Measurements from ENCODE around the gene DRICH1.

- TF ChIP-seq, protein P1, sequence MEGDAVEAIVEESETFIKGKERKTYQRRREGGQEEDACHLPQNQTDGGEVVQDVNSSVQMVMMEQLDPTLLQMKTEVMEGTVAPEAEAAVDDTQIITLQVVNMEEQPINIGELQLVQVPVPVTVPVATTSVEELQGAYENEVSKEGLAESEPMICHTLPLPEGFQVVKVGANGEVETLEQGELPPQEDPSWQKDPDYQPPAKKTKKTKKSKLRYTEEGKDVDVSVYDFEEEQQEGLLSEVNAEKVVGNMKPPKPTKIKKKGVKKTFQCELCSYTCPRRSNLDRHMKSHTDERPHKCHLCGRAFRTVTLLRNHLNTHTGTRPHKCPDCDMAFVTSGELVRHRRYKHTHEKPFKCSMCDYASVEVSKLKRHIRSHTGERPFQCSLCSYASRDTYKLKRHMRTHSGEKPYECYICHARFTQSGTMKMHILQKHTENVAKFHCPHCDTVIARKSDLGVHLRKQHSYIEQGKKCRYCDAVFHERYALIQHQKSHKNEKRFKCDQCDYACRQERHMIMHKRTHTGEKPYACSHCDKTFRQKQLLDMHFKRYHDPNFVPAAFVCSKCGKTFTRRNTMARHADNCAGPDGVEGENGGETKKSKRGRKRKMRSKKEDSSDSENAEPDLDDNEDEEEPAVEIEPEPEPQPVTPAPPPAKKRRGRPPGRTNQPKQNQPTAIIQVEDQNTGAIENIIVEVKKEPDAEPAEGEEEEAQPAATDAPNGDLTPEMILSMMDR (IDR thresholded peaks at IDR 0.05; ENCODE audit: low read depth, low read length, missing input control) = no peak
- TF ChIP-seq TAF1 (conservative IDR thresholded peaks at IDR 0.05) (no peak), RAD21 (IDR thresholded peaks at IDR 0.05) (no peak), GABPA (IDR thresholded peaks at IDR 0.05 in 1 of 2, conservative IDR thresholded peaks at IDR 0.05 in 1 of 2) (no peak)
- TF ChIP-seq, protein P2, sequence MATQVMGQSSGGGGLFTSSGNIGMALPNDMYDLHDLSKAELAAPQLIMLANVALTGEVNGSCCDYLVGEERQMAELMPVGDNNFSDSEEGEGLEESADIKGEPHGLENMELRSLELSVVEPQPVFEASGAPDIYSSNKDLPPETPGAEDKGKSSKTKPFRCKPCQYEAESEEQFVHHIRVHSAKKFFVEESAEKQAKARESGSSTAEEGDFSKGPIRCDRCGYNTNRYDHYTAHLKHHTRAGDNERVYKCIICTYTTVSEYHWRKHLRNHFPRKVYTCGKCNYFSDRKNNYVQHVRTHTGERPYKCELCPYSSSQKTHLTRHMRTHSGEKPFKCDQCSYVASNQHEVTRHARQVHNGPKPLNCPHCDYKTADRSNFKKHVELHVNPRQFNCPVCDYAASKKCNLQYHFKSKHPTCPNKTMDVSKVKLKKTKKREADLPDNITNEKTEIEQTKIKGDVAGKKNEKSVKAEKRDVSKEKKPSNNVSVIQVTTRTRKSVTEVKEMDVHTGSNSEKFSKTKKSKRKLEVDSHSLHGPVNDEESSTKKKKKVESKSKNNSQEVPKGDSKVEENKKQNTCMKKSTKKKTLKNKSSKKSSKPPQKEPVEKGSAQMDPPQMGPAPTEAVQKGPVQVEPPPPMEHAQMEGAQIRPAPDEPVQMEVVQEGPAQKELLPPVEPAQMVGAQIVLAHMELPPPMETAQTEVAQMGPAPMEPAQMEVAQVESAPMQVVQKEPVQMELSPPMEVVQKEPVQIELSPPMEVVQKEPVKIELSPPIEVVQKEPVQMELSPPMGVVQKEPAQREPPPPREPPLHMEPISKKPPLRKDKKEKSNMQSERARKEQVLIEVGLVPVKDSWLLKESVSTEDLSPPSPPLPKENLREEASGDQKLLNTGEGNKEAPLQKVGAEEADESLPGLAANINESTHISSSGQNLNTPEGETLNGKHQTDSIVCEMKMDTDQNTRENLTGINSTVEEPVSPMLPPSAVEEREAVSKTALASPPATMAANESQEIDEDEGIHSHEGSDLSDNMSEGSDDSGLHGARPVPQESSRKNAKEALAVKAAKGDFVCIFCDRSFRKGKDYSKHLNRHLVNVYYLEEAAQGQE (IDR thresholded peaks at IDR 0.05) = no peak
Measured at GRCh38 chr22:23652711-23653110, 20.6 kb upstream of the DRICH1 start.
